Activated naive CD4-positive, alpha-beta T cell treated with anti-CD3 and anti-CD28 coated beads, Interleukin-2, amount 50 U/mL, for 16 hours (primary cell): ENCODE data around the gene FMNL2.

Experiments
- DNase-seq: peaks from one replicate; pipeline ENCODE4 v3.0.0-alpha.2; 2020

The FMNL2 gene

DNA sequence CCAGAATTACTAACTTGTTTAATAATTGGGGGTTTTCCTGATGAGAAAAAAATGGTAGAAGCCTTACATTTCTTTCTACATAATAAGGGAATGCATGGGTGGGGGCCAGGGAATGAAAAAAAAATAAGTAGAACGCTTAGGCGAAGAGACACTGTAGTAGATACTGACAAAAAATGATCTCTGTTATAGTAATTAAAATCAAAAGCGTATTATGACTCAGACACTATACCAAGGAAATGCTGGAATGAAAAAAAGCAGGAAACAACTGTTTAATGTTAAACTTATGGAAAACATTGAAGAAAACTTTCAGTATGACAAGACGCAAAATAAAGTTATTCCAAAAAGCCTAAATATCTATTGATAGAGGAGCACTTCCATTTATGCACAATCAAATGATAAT, 339.4 kb downstream of the FMNL2 start:
- no peak for DNase-seq

DNA sequence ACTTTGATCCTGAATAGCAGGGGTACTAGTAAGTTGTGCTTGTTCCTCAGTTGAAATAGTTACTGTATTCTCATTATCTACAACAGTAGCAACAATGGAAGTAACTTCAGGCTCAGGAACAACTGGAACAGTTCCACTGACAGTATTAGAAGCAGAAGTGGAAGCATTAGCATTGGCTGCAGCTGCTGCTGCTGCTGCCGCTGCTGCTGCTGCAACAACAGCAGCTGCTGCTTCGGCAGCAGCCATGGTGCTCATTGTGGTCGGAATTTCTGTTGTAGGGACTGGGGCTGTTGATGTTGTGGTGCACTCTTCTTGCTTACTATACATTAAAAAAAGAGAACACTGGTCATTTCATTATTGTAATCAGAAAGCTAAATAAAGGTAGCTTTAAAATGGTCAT, 341.5 kb downstream of the FMNL2 start:
- DNase-seq, result no peak

- no peak for DNase-seq
Observed at GRCh38 chr2:152678808-152679207, 343.8 kb downstream of the FMNL2 start.

DNA sequence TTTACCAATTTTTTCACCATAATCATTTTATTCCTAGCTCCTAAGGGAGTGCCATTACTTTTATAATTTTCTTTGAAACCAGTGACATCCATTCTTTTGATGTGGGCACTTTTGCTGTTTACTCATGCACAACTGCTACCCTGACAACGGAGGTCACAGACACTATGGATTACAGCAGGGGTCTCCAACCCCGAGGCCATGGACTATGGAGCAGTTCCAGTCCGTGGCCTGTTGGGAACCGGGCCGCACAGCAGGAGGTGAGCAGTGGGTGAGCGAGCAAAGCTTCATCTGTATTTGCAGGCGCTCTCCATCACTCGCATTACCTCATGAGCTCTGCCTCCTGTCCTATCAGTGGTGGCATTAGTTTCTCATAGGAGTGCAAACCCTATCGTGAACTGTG, 347.7 kb downstream of the FMNL2 start:
- DNase-seq, result no peak

- no peak for DNase-seq
Observed at GRCh38 chr2:152683400-152683799, 348.4 kb downstream of the FMNL2 start.

GRCh38 chr2:152686321-152686720, 351.3 kb downstream of the FMNL2 start:
- no peak for DNase-seq

DNA sequence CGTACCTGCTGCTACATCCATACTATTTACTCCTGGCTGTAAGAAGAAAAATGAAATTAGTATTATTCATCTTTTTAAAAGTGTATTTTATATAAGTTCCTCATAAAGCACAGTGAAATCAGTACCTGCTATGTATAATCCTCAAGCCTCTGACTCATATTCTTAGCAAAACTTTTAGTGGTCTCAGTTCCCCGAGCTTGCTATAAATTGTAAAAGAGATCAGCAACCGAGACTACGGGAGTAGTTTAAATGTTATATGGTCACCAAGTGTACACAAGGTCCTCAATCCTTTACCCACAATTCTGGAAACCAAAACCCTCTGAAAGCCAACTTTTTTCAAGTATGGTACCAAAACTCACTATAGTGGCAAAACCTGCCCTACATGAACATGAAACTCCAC, 358.1 kb downstream of the FMNL2 start:
- DNase-seq, result no peak

DNA sequence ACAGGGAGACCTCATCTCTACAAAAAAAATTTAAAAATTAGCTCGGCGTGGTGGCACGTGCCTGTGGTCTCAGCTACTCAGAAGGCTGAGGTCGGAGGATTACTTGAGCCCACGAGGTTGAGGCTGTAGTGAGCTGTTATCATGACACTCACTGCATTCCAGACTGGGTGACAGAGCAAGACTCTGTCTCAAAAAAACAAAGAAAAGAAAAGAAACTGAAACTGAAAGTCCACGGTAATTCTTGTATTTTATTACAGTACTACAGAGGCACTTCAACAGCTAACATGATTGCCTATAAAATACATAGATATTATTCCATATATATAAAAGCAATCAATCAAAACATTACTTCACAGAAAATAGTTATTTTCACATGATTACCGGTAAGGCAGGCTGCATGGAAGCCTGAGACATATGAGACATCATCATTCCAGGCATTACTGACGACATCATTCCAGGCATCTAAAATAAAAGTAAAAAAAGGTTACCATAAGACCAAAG, 359.2 kb downstream of the FMNL2 start:
- DNase-seq, result peak; percentile 38

- no peak for DNase-seq
Observed at GRCh38 chr2:152695763-152696162, 360.8 kb downstream of the FMNL2 start.

DNA sequence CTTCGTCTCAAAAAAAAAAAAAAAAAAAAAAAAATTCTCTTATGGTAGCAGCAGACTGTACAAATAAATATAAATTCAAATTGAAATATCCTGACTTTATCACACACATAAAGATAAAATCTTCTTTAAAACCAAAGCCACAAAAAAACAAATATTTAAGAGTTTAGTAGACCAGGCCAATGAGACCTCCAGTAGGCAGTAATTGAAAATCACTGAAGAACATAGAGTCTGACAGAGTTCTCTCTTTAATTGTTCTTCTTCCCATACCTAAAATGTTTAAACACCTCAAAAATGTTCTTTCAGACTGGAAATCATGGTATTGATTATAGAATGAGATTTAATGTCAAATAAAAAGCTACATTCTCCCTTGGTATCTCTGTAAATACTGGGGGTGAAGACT, 361.5 kb downstream of the FMNL2 start:
- DNase-seq, result no peak
